Mesenchymal stem cell (in vitro differentiated cells and primary cell): ENCODE results near the gene ANTXR2.
A peak's percentile ranks its signal among the peaks of the same experiment; 100 is the strongest.

Source experiments
- DNase-seq: peaks from one replicate; pipeline ENCODE4 v3.0.0-alpha.2; 2013
- H2AFZ ChIP-seq: one replicate; pipeline ENCODE4 v1.6.1; 2013; ENCODE audit warnings: low read depth, mild to moderate bottlenecking, control low read depth, inconsistent platforms, low read length, moderate library complexity
- H2AK5ac ChIP-seq: 2 replicates; pipeline ENCODE4 v1.6.1; 2013; ENCODE audit warnings: low read length, moderate library complexity, mild to moderate bottlenecking, inconsistent platforms; ENCODE audit not compliant: severe bottlenecking
- H2BK120ac ChIP-seq: one replicate; pipeline ENCODE4 v1.6.1; 2013; ENCODE audit warnings: low read depth, mild to moderate bottlenecking, inconsistent platforms, low read length, moderate library complexity
- H2BK12ac ChIP-seq, 2 experiments: one replicate each; pipeline ENCODE4 v1.6.1; 2013; ENCODE audit warnings: inconsistent platforms in 2 of 2, low read length in 2 of 2, mild to moderate bottlenecking in 2 of 2, moderate library complexity in 2 of 2, control low read depth in 1 of 2
- H2BK15ac ChIP-seq: one replicate; pipeline ENCODE4 v1.6.1; 2013; ENCODE audit warnings: mild to moderate bottlenecking, low read depth, inconsistent platforms; ENCODE audit not compliant: poor library complexity, severe bottlenecking
- H2BK5ac ChIP-seq: 2 replicates; pipeline ENCODE4 v1.6.1; 2013; ENCODE audit warnings: low read depth, mild to moderate bottlenecking, low read length, control low read depth, inconsistent platforms; ENCODE audit not compliant: poor library complexity, severe bottlenecking
- H3K14ac ChIP-seq, 2 experiments: one replicate each; pipeline ENCODE4 v1.6.1; 2013; ENCODE audit warnings: inconsistent platforms in 2 of 2, low read length in 2 of 2, control low read depth in 1 of 2, mild to moderate bottlenecking in 1 of 2, moderate library complexity in 1 of 2
- H3K18ac ChIP-seq, 2 experiments: one replicate each; pipeline ENCODE4 v1.6.1; 2013; ENCODE audit warnings: inconsistent platforms in 2 of 2, low read length in 2 of 2, control low read depth in 1 of 2, low read depth in 1 of 2, mild to moderate bottlenecking in 1 of 2
- H3K23ac ChIP-seq, 2 experiments: one replicate each; pipeline ENCODE4 v1.6.1; 2013; ENCODE audit warnings: inconsistent platforms in 2 of 2, low read length in 2 of 2, mild to moderate bottlenecking in 2 of 2, moderate library complexity in 2 of 2, control low read depth in 1 of 2
- H3K27ac ChIP-seq: 2 replicates; pipeline ENCODE4 v1.5.1; 2013; ENCODE audit warnings: mild to moderate bottlenecking, moderate library complexity, low read length, control low read depth, inconsistent platforms; ENCODE audit not compliant: poor library complexity, severe bottlenecking
- H3K27me3 ChIP-seq, 2 experiments: 2 replicates each; pipeline versions ENCODE4 v1.6.1 to v1.7.0; 2013; ENCODE audit warnings: low read length in 2 of 2, mild to moderate bottlenecking in 2 of 2, moderate library complexity in 2 of 2, control low read depth in 1 of 2, inconsistent platforms in 1 of 2; ENCODE audit not compliant: control insufficient read depth in 1 of 2, insufficient read depth in 1 of 2
- H3K36me3 ChIP-seq, 2 experiments: 2 replicates each; pipeline versions ENCODE4 v1.6.1 to v1.7.0; 2013; ENCODE audit warnings: low read length in 2 of 2, control low read depth in 1 of 2, inconsistent platforms in 1 of 2, low read depth in 1 of 2, mild to moderate bottlenecking in 1 of 2; ENCODE audit not compliant: insufficient read depth in 2 of 2, control insufficient read depth in 1 of 2
- H3K4ac ChIP-seq, 2 experiments: one replicate each; pipeline ENCODE4 v1.6.1; 2013; ENCODE audit warnings: inconsistent platforms in 2 of 2, low read length in 2 of 2, mild to moderate bottlenecking in 2 of 2, moderate library complexity in 2 of 2, control low read depth in 1 of 2, low read depth in 1 of 2
- H3K4me1 ChIP-seq: 2 replicates; pipeline ENCODE4 v1.6.1; 2013; ENCODE audit warnings: low read depth, low read length, control low read depth; ENCODE audit not compliant: control insufficient read depth, insufficient read depth
- H3K4me2 ChIP-seq: 2 replicates; pipeline ENCODE4 v1.6.1; 2013; ENCODE audit warnings: low read length, mild to moderate bottlenecking, inconsistent platforms; ENCODE audit not compliant: poor library complexity, severe bottlenecking
- H3K4me3 ChIP-seq, 2 experiments: 2 replicates each; pipeline versions ENCODE4 v1.5.1 to v1.7.0; 2013; ENCODE audit warnings: low read length in 2 of 2, mild to moderate bottlenecking in 2 of 2, control low read depth in 1 of 2, low read depth in 1 of 2; ENCODE audit not compliant: insufficient read depth in 1 of 2
- H3K79me1 ChIP-seq: replicated peaks from 2 replicates; pipeline ENCODE4 v1.6.1; 2013; ENCODE audit warnings: mild to moderate bottlenecking, control low read depth, low read length, inconsistent platforms; ENCODE audit not compliant: poor library complexity, severe bottlenecking
- H3K9ac ChIP-seq: 2 replicates; pipeline ENCODE4 v1.7.0; 2013; ENCODE audit warnings: mild to moderate bottlenecking, low read length, moderate library complexity
- H3K9me3 ChIP-seq: 2 replicates; pipeline ENCODE4 v1.7.0; 2013; ENCODE audit warnings: mild to moderate bottlenecking, low read length; ENCODE audit not compliant: control insufficient read depth
- H4K8ac ChIP-seq: one replicate; pipeline ENCODE4 v1.6.1; 2013; ENCODE audit warnings: inconsistent platforms, mild to moderate bottlenecking, low read length, moderate library complexity
- H4K91ac ChIP-seq: one replicate; pipeline ENCODE4 v1.6.1; 2013; ENCODE audit warnings: mild to moderate bottlenecking, low read length, inconsistent platforms
- WGBS: methylation state at CpG from one replicate; pipeline ENCODE4 v1.1.7; 2013; ENCODE audit warnings: mixed read lengths; 5-methylcytosine and 5-hydroxymethylcytosine counted together

ANTXR2 gene

DNA sequence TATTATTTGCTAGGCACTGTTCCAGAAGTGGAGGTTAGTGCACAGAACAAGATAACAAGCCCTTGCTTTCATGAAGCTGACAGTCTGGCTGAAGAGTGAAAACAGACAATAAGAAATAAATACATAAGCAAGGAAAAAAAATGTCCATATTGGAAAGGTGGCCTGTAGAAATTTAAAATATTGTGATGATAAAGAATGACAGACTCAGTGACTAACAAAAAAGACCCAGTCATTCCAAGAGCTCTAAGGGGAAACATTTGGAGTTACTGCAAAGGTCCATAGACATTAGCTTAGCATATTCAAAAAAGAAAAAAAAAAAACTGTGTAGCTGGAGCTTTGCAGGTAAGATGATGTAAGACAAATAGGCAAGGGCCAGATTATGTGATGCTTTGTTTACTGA is 1.0 kb upstream of the ANTXR2 start:
- Histone ChIP-seq H3K27ac (no peak overlapping the region), H2AK5ac (no peak overlapping the region), H3K4me2 (no peak overlapping the region), H3K9ac (peak overlapping the region; percentile 97), H3K23ac (no peak overlapping the region), H3K36me3 (peaks cover 0 to 22% of the 10 kb centered on the region in 2 experiments), H2BK120ac (no peak overlapping the region), H3K9me3 (no peaks in the 10 kb centered on the region), H3K4me1 (no peaks in the 10 kb centered on the region), H3K4ac (no peak overlapping the region), H3K79me1 (no peaks in the 10 kb centered on the region), H3K27me3 (no peaks in the 10 kb centered on the region), H4K8ac (no peak overlapping the region), H3K4me3 (peak overlapping the region in 1 of 2 experiments; percentile 92), H2BK12ac (no peak overlapping the region), H2AFZ (no peak overlapping the region), H4K91ac (no peak overlapping the region), H2BK15ac (no peak overlapping the region), H2BK5ac (no peak overlapping the region), H3K18ac (no peak overlapping the region), H3K14ac (no peak overlapping the region)
- peak; percentile 6 for DNase-seq

DNA sequence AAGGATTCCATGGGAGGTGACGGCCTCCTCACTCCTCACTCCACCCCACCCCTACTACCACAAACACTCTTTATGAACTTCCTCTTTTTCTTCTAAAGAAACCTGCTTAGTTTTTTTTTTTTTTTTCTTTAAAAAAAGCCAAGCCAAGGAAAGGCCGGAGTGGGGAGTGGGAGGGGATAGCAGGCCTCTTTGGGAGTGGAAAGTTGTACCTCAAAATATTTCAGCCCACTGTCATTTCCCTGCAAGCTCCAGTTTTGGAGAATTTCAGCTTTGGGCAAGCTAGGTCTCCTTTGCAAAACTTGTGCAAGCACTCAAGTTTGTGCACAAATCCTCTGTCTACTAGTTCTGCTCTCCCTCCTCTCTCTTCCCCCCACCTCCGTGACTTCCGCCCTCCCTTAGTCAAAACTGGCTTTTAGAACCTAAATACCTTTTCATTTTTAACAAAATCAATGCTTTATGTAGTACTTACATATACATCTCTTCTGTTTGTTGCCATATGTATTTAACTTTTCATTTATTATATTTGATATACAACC is 512 bp upstream of the ANTXR2 start:
- Histone ChIP-seq H3K23ac (no peak overlapping the region), H3K9me3 (no peaks in the 10 kb centered on the region), H3K4me3 (peak overlapping the region in 1 of 2 experiments; percentile 92), H3K14ac (no peak overlapping the region), H3K79me1 (no peaks in the 10 kb centered on the region), H2BK15ac (peak overlapping the region; percentile 84), H3K4me2 (peak overlapping the region; percentile 83), H2AK5ac (no peak overlapping the region), H3K18ac (no peak overlapping the region), H4K8ac (no peak overlapping the region), H3K4me1 (no peaks in the 10 kb centered on the region), H3K36me3 (peaks cover 0 to 28% of the 10 kb centered on the region in 2 experiments), H2AFZ (no peak overlapping the region), H3K27me3 (no peaks in the 10 kb centered on the region), H2BK5ac (no peak overlapping the region), H4K91ac (no peak overlapping the region), H3K4ac (no peak overlapping the region), H3K9ac (peak overlapping the region; percentile 97), H2BK120ac (no peak overlapping the region), H3K27ac (peak overlapping the region; percentile 90), H2BK12ac (peak overlapping the region in 1 of 2 experiments; percentile 15)
- no peak for DNase-seq
- 40% methylated on average over 4 of the region's 4 CpGs for WGBS

GRCh38 chr4:80072228-80072743 is 743 bp downstream of the ANTXR2 start:
- Histone ChIP-seq H3K79me1 (peaks cover 4% of the 10 kb centered on the region), H3K4me3 (peak overlapping the region; percentile 91 to 92), H3K23ac (peak overlapping the region; percentile 14 to 52), H2AFZ (no peak overlapping the region), H3K4me1 (no peaks in the 10 kb centered on the region), H4K8ac (peak overlapping the region; percentile 84), H4K91ac (peak overlapping the region; percentile 97), H2AK5ac (no peak overlapping the region), H3K9ac (peak overlapping the region; percentile 97), H2BK12ac (peak overlapping the region in 1 of 2 experiments; percentile 45), H3K18ac (peak overlapping the region; percentile 74 to 99), H3K14ac (peak overlapping the region; percentile 80 to 82), H3K27me3 (no peaks in the 10 kb centered on the region), H2BK5ac (peak overlapping the region; percentile 92), H2BK120ac (peak overlapping the region; percentile 96), H3K4me2 (peak overlapping the region; percentile 83), H3K9me3 (no peaks in the 10 kb centered on the region), H2BK15ac (peak overlapping the region; percentile 99), H3K36me3 (peaks cover 0 to 40% of the 10 kb centered on the region in 2 experiments), H3K4ac (peak overlapping the region; percentile 68 to 97), H3K27ac (peak overlapping the region; percentile 90)
- no peak for DNase-seq
- 0% methylated on average over 28 of the region's 37 CpGs for WGBS

GRCh38 chr4:80071604-80072227 is 1.3 kb downstream of the ANTXR2 start:
- H3K27ac ChIP-seq, result peak overlapping the region; percentile 58
- peak overlapping the region in 1 of 2 experiments; percentile 86 for H3K14ac ChIP-seq
- 4% methylated on average over 15 of the region's 15 CpGs for WGBS
- H2AFZ ChIP-seq, result peak overlapping the region; percentile 62
- H2AK5ac ChIP-seq, result no peak overlapping the region
- H3K9me3 ChIP-seq, result no peaks in the 10 kb centered on the region
- H2BK120ac ChIP-seq, result no peak overlapping the region
- peak overlapping the region; percentile 59 for H4K8ac ChIP-seq
- H3K23ac ChIP-seq, result peak overlapping the region in 1 of 2 experiments; percentile 52
- peak overlapping the region; percentile 97 for H3K9ac ChIP-seq
- peak overlapping the region; percentile 24 to 68 for H3K4ac ChIP-seq
- H3K4me3 ChIP-seq, result peak overlapping the region; percentile 91 to 92
- H2BK5ac ChIP-seq, result peak overlapping the region; percentile 81
- H2BK12ac ChIP-seq, result peak overlapping the region in 1 of 2 experiments; percentile 91
- peaks cover 0 to 45% of the 10 kb centered on the region in 2 experiments for H3K36me3 ChIP-seq
- H3K79me1 ChIP-seq, result peaks cover 4% of the 10 kb centered on the region
- H2BK15ac ChIP-seq, result no peak overlapping the region
- peak overlapping the region; percentile 83 for H3K4me2 ChIP-seq
- peak overlapping the region; percentile 29 to 74 for H3K18ac ChIP-seq
- DNase-seq, result peak; percentile 59
- H3K4me1 ChIP-seq, result no peaks in the 10 kb centered on the region
- H4K91ac ChIP-seq, result peak overlapping the region; percentile 71
- no peaks in the 10 kb centered on the region for H3K27me3 ChIP-seq
